ENCODE data around the gene BMPR1B.

BMPR1B gene

GRCh38 chr4:94897023-94897422 lies 139.3 kb downstream of the BMPR1B start:
- no peak overlapping the region for H3K27ac ChIP-seq

DNA sequence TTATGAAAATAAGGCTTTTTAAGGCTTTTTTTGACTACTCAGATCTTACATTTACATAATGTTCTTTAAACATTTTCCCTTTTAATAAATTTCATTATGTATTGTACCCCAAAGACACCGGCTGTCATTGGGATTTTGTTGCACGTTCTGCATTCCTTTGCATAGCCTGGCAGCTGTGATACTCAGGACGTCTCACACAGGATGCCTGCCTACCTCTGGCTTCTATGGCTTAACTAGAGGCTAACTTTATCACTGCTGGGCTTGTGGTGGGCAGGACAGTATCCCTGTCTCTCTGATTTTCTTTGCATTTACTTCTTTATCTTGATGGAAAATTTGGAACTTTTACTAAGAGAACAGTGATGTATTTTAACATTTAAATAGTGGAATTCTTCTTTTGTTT lies 147.8 kb downstream of the BMPR1B start:
- TF ChIP-seq, protein P1, sequence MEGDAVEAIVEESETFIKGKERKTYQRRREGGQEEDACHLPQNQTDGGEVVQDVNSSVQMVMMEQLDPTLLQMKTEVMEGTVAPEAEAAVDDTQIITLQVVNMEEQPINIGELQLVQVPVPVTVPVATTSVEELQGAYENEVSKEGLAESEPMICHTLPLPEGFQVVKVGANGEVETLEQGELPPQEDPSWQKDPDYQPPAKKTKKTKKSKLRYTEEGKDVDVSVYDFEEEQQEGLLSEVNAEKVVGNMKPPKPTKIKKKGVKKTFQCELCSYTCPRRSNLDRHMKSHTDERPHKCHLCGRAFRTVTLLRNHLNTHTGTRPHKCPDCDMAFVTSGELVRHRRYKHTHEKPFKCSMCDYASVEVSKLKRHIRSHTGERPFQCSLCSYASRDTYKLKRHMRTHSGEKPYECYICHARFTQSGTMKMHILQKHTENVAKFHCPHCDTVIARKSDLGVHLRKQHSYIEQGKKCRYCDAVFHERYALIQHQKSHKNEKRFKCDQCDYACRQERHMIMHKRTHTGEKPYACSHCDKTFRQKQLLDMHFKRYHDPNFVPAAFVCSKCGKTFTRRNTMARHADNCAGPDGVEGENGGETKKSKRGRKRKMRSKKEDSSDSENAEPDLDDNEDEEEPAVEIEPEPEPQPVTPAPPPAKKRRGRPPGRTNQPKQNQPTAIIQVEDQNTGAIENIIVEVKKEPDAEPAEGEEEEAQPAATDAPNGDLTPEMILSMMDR (conservative IDR thresholded peaks at IDR 0.05; ENCODE audit: low read depth, low read length) = no peak
- Histone ChIP-seq H3K27me3 (ENCODE audit: insufficient read depth, low read depth) (no peaks in the 10 kb centered on the region), H3K9ac (no peak overlapping the region)

More at GRCh38 chr4:94897023-94897422, 139.3 kb downstream of the BMPR1B start:
- Histone ChIP-seq H3K27me3 (ENCODE audit: insufficient read depth, low read depth) (no peaks in the 10 kb centered on the region), H3K9ac (no peak overlapping the region), H3K79me2 (ENCODE audit: insufficient read depth, low read depth) (no peaks in the 10 kb centered on the region), H3K4me1 (ENCODE audit: low read depth, poor library complexity, severe bottlenecking) (no peaks in the 10 kb centered on the region), H3K36me3 (ENCODE audit: insufficient read depth) (no peaks in the 10 kb centered on the region), H3K4me2 (no peak overlapping the region), H2AFZ (ENCODE audit: low read depth) (no peak overlapping the region), H3K4me3 (IDR thresholded peaks at IDR 0.05; ENCODE audit: insufficient read depth, low read depth, low read length) (no peak overlapping the region), H4K20me1 (ENCODE audit: insufficient read depth) (no peaks in the 10 kb centered on the region)
- TF ChIP-seq, protein P1 (conservative IDR thresholded peaks at IDR 0.05; ENCODE audit: low read depth, low read length) = no peak

GRCh38 chr4:94909645-94910044 lies 151.9 kb downstream of the BMPR1B start:
- no peak overlapping the region for H3K9ac ChIP-seq
- no peaks in the 10 kb centered on the region for H3K79me2 ChIP-seq (ENCODE audit: insufficient read depth, low read depth)
- peaks cover 5% of the 10 kb centered on the region for H3K4me1 ChIP-seq (ENCODE audit: low read depth, poor library complexity, severe bottlenecking)
- no peak overlapping the region for H2AFZ ChIP-seq (ENCODE audit: low read depth)
- TF ChIP-seq, protein P1 (conservative IDR thresholded peaks at IDR 0.05; ENCODE audit: low read depth, low read length) = no peak
- H3K27me3 ChIP-seq (ENCODE audit: insufficient read depth, low read depth) = no peaks in the 10 kb centered on the region
- no peak overlapping the region for H3K4me3 ChIP-seq (IDR thresholded peaks at IDR 0.05; ENCODE audit: insufficient read depth, low read depth, low read length)
- H3K4me2 ChIP-seq = no peak overlapping the region
- H3K27ac ChIP-seq = no peak overlapping the region
- H4K20me1 ChIP-seq (ENCODE audit: insufficient read depth) = no peaks in the 10 kb centered on the region
- no peaks in the 10 kb centered on the region for H3K36me3 ChIP-seq (ENCODE audit: insufficient read depth)

More for the DNA sequence above, 147.8 kb downstream of the BMPR1B start:
- H3K4me3 ChIP-seq (IDR thresholded peaks at IDR 0.05; ENCODE audit: insufficient read depth, low read depth, low read length) = no peak overlapping the region
- H3K27ac ChIP-seq = no peak overlapping the region
- no peaks in the 10 kb centered on the region for H3K4me1 ChIP-seq (ENCODE audit: low read depth, poor library complexity, severe bottlenecking)
- no peaks in the 10 kb centered on the region for H4K20me1 ChIP-seq (ENCODE audit: insufficient read depth)
- no peaks in the 10 kb centered on the region for H3K36me3 ChIP-seq (ENCODE audit: insufficient read depth)
- H3K4me2 ChIP-seq = no peak overlapping the region
- no peaks in the 10 kb centered on the region for H3K79me2 ChIP-seq (ENCODE audit: insufficient read depth, low read depth)
- H2AFZ ChIP-seq (ENCODE audit: low read depth) = no peak overlapping the region

- peaks cover 5% of the 10 kb centered on the region for H3K4me1 ChIP-seq (ENCODE audit: low read depth, poor library complexity, severe bottlenecking)
- no peaks in the 10 kb centered on the region for H3K36me3 ChIP-seq (ENCODE audit: insufficient read depth)
- H2AFZ ChIP-seq (ENCODE audit: low read depth) = no peak overlapping the region
- no peaks in the 10 kb centered on the region for H3K27me3 ChIP-seq (ENCODE audit: insufficient read depth, low read depth)
- no peaks in the 10 kb centered on the region for H4K20me1 ChIP-seq (ENCODE audit: insufficient read depth)
- no peak overlapping the region for H3K4me3 ChIP-seq (IDR thresholded peaks at IDR 0.05; ENCODE audit: insufficient read depth, low read depth, low read length)
- TF ChIP-seq, protein P1 (conservative IDR thresholded peaks at IDR 0.05; ENCODE audit: low read depth, low read length) = no peak
- H3K27ac ChIP-seq = no peak overlapping the region
- no peak overlapping the region for H3K9ac ChIP-seq
- H3K4me2 ChIP-seq = no peak overlapping the region
- H3K79me2 ChIP-seq (ENCODE audit: insufficient read depth, low read depth) = no peaks in the 10 kb centered on the region
These were observed 153.4 kb downstream of the BMPR1B start for GRCh38 chr4:94911106-94911505.

All from KMS-11 (cell line).